GM12878 (cell line): Measurements from ENCODE around the gene QRFP.

Experiments used
- ATF2 ChIP-seq: IDR thresholded peaks from 2 replicates; pipeline ENCODE4 v1.6.1; 2012; ENCODE audit warnings: low read length, inconsistent platforms
- EP300 ChIP-seq, 2 experiments: fragments of 150-350 bp in 1 of 2; IDR thresholded peaks; 2 replicates each; pipeline ENCODE4 v1.6.1; 2011 to 2012; ENCODE audit warnings: low read depth in 2 of 2, low read length in 2 of 2, borderline replicate concordance in 1 of 2, improper control_type of control experiment in 1 of 2, inconsistent platforms in 1 of 2; ENCODE audit not compliant: control insufficient read depth in 1 of 2
- EZH2 ChIP-seq: IDR thresholded peaks from 2 replicates; pipeline ENCODE4 v1.6.1; 2012; ENCODE audit warnings: low read depth, mild to moderate bottlenecking, control low read depth, inconsistent platforms, low read length, borderline replicate concordance; ENCODE audit not compliant: control insufficient read depth
- POLR2AphosphoS5 ChIP-seq: IDR thresholded peaks from 2 replicates; pipeline ENCODE4 v1.6.1; 2011; ENCODE audit warnings: mild to moderate bottlenecking, low read length, inconsistent platforms
- TCF12 ChIP-seq: IDR thresholded peaks from 2 replicates; pipeline ENCODE4 v1.6.1; 2011; ENCODE audit warnings: low read depth, mild to moderate bottlenecking, low read length
- TF ChIP-seq, protein P1 (sequence below), 3 experiments: IDR thresholded peaks in 2 of 3; conservative IDR thresholded peaks in 1 of 3; 2 replicates each; pipeline ENCODE4 v1.5.1; 2011; ENCODE audit warnings: low read depth in 3 of 3, low read length in 3 of 3, mild to moderate bottlenecking in 3 of 3, control low read depth in 2 of 3, moderate library complexity in 2 of 3, inconsistent platforms in 1 of 3, mixed read lengths in 1 of 3; ENCODE audit not compliant: control insufficient read depth in 2 of 3, insufficient read depth in 1 of 3; ENCODE audit errors: extremely low read depth in 1 of 3

GRCh38 chr9:130896233-130897014 is at the start of gene QRFP:
- TF ChIP-seq, protein P1, sequence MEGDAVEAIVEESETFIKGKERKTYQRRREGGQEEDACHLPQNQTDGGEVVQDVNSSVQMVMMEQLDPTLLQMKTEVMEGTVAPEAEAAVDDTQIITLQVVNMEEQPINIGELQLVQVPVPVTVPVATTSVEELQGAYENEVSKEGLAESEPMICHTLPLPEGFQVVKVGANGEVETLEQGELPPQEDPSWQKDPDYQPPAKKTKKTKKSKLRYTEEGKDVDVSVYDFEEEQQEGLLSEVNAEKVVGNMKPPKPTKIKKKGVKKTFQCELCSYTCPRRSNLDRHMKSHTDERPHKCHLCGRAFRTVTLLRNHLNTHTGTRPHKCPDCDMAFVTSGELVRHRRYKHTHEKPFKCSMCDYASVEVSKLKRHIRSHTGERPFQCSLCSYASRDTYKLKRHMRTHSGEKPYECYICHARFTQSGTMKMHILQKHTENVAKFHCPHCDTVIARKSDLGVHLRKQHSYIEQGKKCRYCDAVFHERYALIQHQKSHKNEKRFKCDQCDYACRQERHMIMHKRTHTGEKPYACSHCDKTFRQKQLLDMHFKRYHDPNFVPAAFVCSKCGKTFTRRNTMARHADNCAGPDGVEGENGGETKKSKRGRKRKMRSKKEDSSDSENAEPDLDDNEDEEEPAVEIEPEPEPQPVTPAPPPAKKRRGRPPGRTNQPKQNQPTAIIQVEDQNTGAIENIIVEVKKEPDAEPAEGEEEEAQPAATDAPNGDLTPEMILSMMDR (IDR thresholded peaks at IDR 0.05 in 2 of 3, conservative IDR thresholded peaks at IDR 0.05 in 1 of 3; ENCODE audit: control insufficient read depth in 2 of 3, extremely low read depth in 1 of 3, insufficient read depth in 1 of 3, low read depth in 3 of 3, low read length in 3 of 3): no peak
- TF ChIP-seq EZH2: no peak
- TF ChIP-seq EP300 (IDR thresholded peaks at IDR 0.05; ENCODE audit: borderline replicate concordance in 1 of 2, control insufficient read depth in 1 of 2, low read depth in 2 of 2, low read length in 2 of 2): no peak
- TF ChIP-seq TCF12: no peak
- no peak for TF ChIP-seq ATF2
- TF ChIP-seq POLR2AphosphoS5: no peak
